ENCODE measurements around the gene LTBR. TPM values are rescaled to one million over a fixed set of nuclear protein-coding genes. Genes with fewer than 3 reads are reported as not detected.

The LTBR gene
- polyA plus RNA-seq, 3 donors from 2014 or later, result 1.2 to 3.6 (median 2.8) TPM

GRCh38 chr12:6375269-6376078 is 8.5 kb upstream of the LTBR start, which contains the start of gene SCNN1A:
Gene SCNN1A, minus strand, starts transcription at chr12:6375563. Its CDS starts 780 bp downstream, at chr12:6374783.
- H3K4me1 Mint-ChIP-seq, result peaks cover 23 to 40% of the 10 kb centered on the region in 2 donors
- H3K4me3 Mint-ChIP-seq, result peak within 1 kb of the TSS in 4 of 5 donors; percentile 38 to 71 (median 56)

GRCh38 chr12:6376079-6376869 is 7.7 kb upstream of the LTBR start:
- H3K4me1 Mint-ChIP-seq, result peaks cover 23 to 38% of the 10 kb centered on the region in 2 donors
- no peaks in the 10 kb centered on the region for H3K9me3 Mint-ChIP-seq
- H3K27ac Mint-ChIP-seq, result peak overlapping the region in 4 of 6 donors; percentile 25 to 85 (median 40)
- H3K36me3 Mint-ChIP-seq, result no peaks in the 10 kb centered on the region
- DNase-seq, result no peak
- peak overlapping the region; percentile 38 to 71 (median 50) for H3K4me3 Mint-ChIP-seq
- peaks cover 0 to 4% (median 0%) of the 10 kb centered on the region in 3 donors for H3K27me3 Mint-ChIP-seq (ENCODE audit: low read depth in 3 of 3)

More at GRCh38 chr12:6375269-6376078, 8.5 kb upstream of the LTBR start, which contains the start of gene SCNN1A:
- DNase-seq, result no peak
- peaks cover 0 to 4% (median 0%) of the 10 kb centered on the region in 3 donors for H3K27me3 Mint-ChIP-seq (ENCODE audit: low read depth in 3 of 3)
- no peaks in the 10 kb centered on the region for H3K36me3 Mint-ChIP-seq
- peak within 1 kb of the TSS; percentile 17 to 85 (median 40) for H3K27ac Mint-ChIP-seq
- H3K9me3 Mint-ChIP-seq, result no peaks in the 10 kb centered on the region

DNA sequence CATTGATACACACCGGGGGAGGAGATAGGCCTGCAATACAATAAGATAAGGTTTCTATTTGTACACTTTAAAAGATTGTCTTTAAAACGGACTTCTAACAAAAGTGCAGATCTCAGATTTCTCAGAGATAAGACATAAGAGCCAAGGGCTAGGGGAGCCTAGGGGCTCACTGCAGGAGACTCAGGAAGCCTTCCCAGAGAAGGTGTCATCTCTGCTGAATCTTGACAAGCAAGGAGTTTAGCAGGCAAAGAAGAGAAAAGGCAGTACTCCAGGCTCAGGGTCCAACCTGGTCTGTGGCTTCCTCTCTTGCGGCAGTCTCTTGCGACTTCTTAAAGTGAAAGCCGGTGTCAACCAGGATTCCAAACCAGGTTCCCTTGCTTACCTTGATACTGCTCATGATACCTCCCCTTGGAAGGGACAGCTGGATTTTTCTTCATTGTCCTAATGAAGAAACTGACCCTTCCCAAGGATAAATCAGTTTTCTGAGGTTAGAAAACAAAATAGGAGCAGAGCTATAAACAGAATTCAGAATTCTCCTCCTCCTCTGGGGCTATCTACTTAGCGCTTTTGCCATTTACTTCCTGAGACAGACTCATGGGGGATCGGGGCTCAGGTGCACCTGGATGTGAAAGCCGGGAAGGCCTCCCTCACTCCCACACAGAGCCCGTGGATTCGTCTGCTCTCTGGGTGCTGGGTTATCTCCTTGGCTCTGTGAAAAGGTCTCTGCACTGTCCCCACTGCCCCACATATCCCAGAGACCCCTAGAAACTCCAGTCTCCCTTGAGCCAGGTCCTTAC is 6.9 kb upstream of the LTBR start:
- H3K27ac Mint-ChIP-seq, result peak overlapping the region in 4 of 6 donors; percentile 25 to 46 (median 40)

GRCh38 chr12:6377667-6377994 is 6.3 kb upstream of the LTBR start:
- no peaks in the 10 kb centered on the region for H3K9me3 Mint-ChIP-seq
- peaks cover 23 to 32% of the 10 kb centered on the region in 2 donors for H3K4me1 Mint-ChIP-seq
- H3K36me3 Mint-ChIP-seq, result no peaks in the 10 kb centered on the region
- H3K27me3 Mint-ChIP-seq (ENCODE audit: low read depth in 3 of 3), result peaks cover 0 to 5% (median 0%) of the 10 kb centered on the region in 3 donors
- no peak overlapping the region for H3K27ac Mint-ChIP-seq
- H3K4me3 Mint-ChIP-seq, result peak overlapping the region in 4 of 5 donors; percentile 21 to 71 (median 38)
- no peak for DNase-seq

More for the DNA sequence above, 6.9 kb upstream of the LTBR start:
- H3K9me3 Mint-ChIP-seq, result no peaks in the 10 kb centered on the region
- no peaks in the 10 kb centered on the region for H3K36me3 Mint-ChIP-seq
- DNase-seq, result peak; percentile 7 to 19 (median 12)
- peaks cover 23 to 37% of the 10 kb centered on the region in 2 donors for H3K4me1 Mint-ChIP-seq
- H3K4me3 Mint-ChIP-seq, result peak overlapping the region; percentile 38 to 71 (median 50)
- peaks cover 0 to 5% (median 0%) of the 10 kb centered on the region in 3 donors for H3K27me3 Mint-ChIP-seq (ENCODE audit: low read depth in 3 of 3)

DNA sequence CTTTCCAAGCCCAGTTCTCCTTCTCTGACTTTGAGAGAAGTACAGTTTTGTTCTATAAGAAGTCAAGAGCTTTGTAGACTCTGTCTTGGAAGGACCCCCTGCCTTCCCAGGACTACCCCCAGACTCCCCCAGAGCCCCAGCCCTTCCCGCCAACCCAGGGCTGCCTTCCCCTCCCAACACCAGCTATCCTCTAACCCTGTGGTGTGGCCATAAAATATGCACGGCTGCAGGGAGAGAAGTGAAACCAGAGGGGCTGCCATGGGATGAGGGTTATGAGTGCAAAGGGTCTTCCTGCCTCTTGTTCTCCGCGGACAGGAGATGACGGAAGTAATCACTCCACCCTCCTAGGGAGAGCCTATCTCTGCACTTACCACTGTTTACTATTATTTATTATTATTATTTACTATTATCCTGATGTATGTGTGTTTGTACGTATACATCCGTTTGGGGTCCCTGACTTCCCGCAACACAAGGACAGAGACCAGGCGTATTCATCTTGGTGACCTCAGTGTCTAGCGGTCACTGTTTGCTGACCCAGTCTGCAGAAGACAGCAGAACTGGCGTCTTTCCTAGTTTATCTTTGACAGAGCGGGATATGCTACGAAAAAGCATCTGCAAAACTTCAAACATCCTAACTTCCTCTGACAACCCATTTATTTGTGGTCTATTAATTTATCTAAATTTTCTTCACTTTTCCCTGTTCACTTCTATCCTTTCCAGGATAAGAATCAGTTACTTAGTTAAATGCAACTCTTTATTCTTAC is 5.1 kb upstream of the LTBR start:
- no peaks in the 10 kb centered on the region for H3K9me3 Mint-ChIP-seq
- H3K4me3 Mint-ChIP-seq, result no peak overlapping the region
- DNase-seq, result no peak
- H3K36me3 Mint-ChIP-seq, result no peaks in the 10 kb centered on the region
- peaks cover 23 to 31% of the 10 kb centered on the region in 2 donors for H3K4me1 Mint-ChIP-seq
- H3K27ac Mint-ChIP-seq, result no peak overlapping the region
- peaks cover 0 to 4% (median 3%) of the 10 kb centered on the region in 3 donors for H3K27me3 Mint-ChIP-seq (ENCODE audit: low read depth in 3 of 3)

GRCh38 chr12:6380141-6381121 is 3.5 kb upstream of the LTBR start:
- Mint-ChIP-seq H3K27ac (peak overlapping the region in 1 of 6 donors; percentile 22), H3K27me3 (ENCODE audit: low read depth in 3 of 3) (peaks cover 0 to 4% (median 3%) of the 10 kb centered on the region in 3 donors), H3K9me3 (no peaks in the 10 kb centered on the region)

GRCh38 chr12:6382371-6382770 is 1.6 kb upstream of the LTBR start:
- H3K36me3 Mint-ChIP-seq, result peaks cover 0 to 4% (median 0%) of the 10 kb centered on the region in 3 donors
- peaks cover 5 to 17% of the 10 kb centered on the region in 2 donors for H3K4me1 Mint-ChIP-seq
- no peak overlapping the region for H3K4me3 Mint-ChIP-seq
- H3K27me3 Mint-ChIP-seq (ENCODE audit: low read depth in 3 of 3), result peaks cover 0 to 4% (median 3%) of the 10 kb centered on the region in 3 donors
- DNase-seq, result no peak
- H3K27ac Mint-ChIP-seq, result no peak overlapping the region
- H3K9me3 Mint-ChIP-seq, result no peaks in the 10 kb centered on the region

More at GRCh38 chr12:6380141-6381121, 3.5 kb upstream of the LTBR start:
- Mint-ChIP-seq H3K4me1 (peaks cover 23 to 33% of the 10 kb centered on the region in 2 donors), H3K36me3 (no peaks in the 10 kb centered on the region), H3K4me3 (no peak overlapping the region)
- no peak for DNase-seq

GRCh38 chr12:6382982-6383381 is 980 bp upstream of the LTBR start:
- DNase-seq, result no peak
- peaks cover 0 to 4% (median 2%) of the 10 kb centered on the region in 3 donors for H3K36me3 Mint-ChIP-seq
- H3K27ac Mint-ChIP-seq, result peak overlapping the region in 2 of 6 donors; percentile 46 to 70
- peaks cover 0 to 12% of the 10 kb centered on the region in 2 donors for H3K4me1 Mint-ChIP-seq
- no peaks in the 10 kb centered on the region for H3K9me3 Mint-ChIP-seq
- H3K27me3 Mint-ChIP-seq (ENCODE audit: low read depth in 3 of 3), result peaks cover 0 to 4% (median 3%) of the 10 kb centered on the region in 3 donors
- H3K4me3 Mint-ChIP-seq, result peak overlapping the region; percentile 48 to 73 (median 71)

- Mint-ChIP-seq H3K27me3 (ENCODE audit: low read depth in 3 of 3) (peaks cover 1 to 3% (median 2%) of the 10 kb centered on the region in 3 donors), H3K27ac (peak overlapping the region in 2 of 6 donors; percentile 28 to 64), H3K4me3 (peak overlapping the region; percentile 35 to 76 (median 47)), H3K9me3 (no peaks in the 10 kb centered on the region), H3K36me3 (peaks cover 0 to 11% (median 4%) of the 10 kb centered on the region in 3 donors), H3K4me1 (peaks cover 0 to 12% of the 10 kb centered on the region in 2 donors)
- no peak for DNase-seq
Observed at GRCh38 chr12:6384499-6385436, 806 bp downstream of the LTBR start.

- Mint-ChIP-seq H3K27ac (no peak overlapping the region), H3K36me3 (peaks cover 0 to 11% (median 4%) of the 10 kb centered on the region in 3 donors), H3K27me3 (ENCODE audit: low read depth in 3 of 3) (peaks cover 2 to 3% (median 2%) of the 10 kb centered on the region in 3 donors), H3K4me3 (no peak overlapping the region), H3K4me1 (peaks cover 0 to 12% of the 10 kb centered on the region in 2 donors), H3K9me3 (no peaks in the 10 kb centered on the region)
- no peak for DNase-seq
Observed at GRCh38 chr12:6386038-6386437, 2.1 kb downstream of the LTBR start.

DNA sequence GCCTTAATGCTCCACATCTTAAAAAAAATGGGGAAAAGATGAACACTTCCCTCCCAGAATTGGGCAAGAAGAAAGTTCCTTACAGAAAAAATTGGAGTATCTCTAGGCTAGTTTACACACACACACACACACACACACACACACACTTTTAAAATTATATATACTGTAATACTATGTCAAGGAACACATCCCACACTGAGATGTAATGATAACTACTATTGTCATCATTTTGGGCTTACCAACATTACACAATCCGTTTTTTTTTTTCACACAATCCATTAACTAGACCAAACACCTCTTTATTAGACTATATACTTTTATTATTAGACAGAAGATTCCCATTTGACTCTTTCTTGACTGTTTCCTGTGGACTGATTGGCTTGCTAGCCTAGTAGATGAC is 2.5 kb downstream of the LTBR start:
- no peak overlapping the region for H3K4me3 Mint-ChIP-seq
- no peak overlapping the region for H3K27ac Mint-ChIP-seq
- no peaks in the 10 kb centered on the region for H3K9me3 Mint-ChIP-seq
- no peak for DNase-seq
- H3K4me1 Mint-ChIP-seq, result peaks cover 0 to 12% of the 10 kb centered on the region in 2 donors
- H3K36me3 Mint-ChIP-seq, result peaks cover 0 to 11% (median 4%) of the 10 kb centered on the region in 3 donors
- peaks cover 0 to 3% (median 2%) of the 10 kb centered on the region in 3 donors for H3K27me3 Mint-ChIP-seq (ENCODE audit: low read depth in 3 of 3)
